Transverse colon (tissue), 3 donors: ENCODE measurements around the gene PPP1R15B.

Source experiments
- CTCF ChIP-seq, 5 experiments: fragments of 200-600 bp in 3 of 5; fragments of 450-650 bp in 2 of 5; sonication (generic) in 3 of 5; IDR thresholded peaks; 1 replicate in 2 of 5; 2 replicates in 3 of 5; pipeline ENCODE4 v1.5.1; 2016 to 2017; ENCODE audit warnings: antibody characterized with exemption in 5 of 5, inconsistent platforms in 3 of 5, mild to moderate bottlenecking in 2 of 5, moderate library complexity in 1 of 5
- POLR2A ChIP-seq: fragments of 450-650 bp; IDR thresholded peaks from one replicate; pipeline ENCODE4 v1.6.1; 2016; ENCODE audit warnings: antibody characterized with exemption, mild to moderate bottlenecking, moderate library complexity

- TF ChIP-seq CTCF (IDR thresholded peaks at IDR 0.05) (no peak), POLR2A (no peak)
Measured at GRCh38 chr1:204367956-204368355, 43.7 kb downstream of the PPP1R15B start.
